GM23338 (cell line): ENCODE measurements around the gene ATP9B. TPM values are rescaled to one million over a fixed set of nuclear protein-coding genes. Genes with fewer than 3 reads are reported as not detected.

Experiments used
- ATAC-seq: fragments of 200-7000 bp; cut with Tn5 transposase; 3 replicates; pipeline ENCODE4 v1.9.1; 2020
- DNase-seq: peaks from one replicate; pipeline ENCODE4 v3.0.0-alpha.2; 2015; ENCODE audit warnings: low spot score
- H2AFZ ChIP-seq: fragments of 200-600 bp; sonication (generic); 2 replicates; pipeline ENCODE4 v1.8.0; 2016; ENCODE audit warnings: antibody characterized with exemption, mild to moderate bottlenecking, moderate library complexity
- H3F3A ChIP-seq: fragments of 200-600 bp; sonication (generic); replicated peaks from 2 replicates; pipeline ENCODE4 v1.8.0; 2017; ENCODE audit warnings: antibody characterized with exemption, mixed run types, low read depth
- H3K27ac ChIP-seq: fragments of 200-600 bp; sonication (generic); 2 replicates; pipeline ENCODE4 v1.6.1; 2016; ENCODE audit warnings: low read depth
- H3K27me3 ChIP-seq: fragments of 200-600 bp; sonication (generic); 2 replicates; pipeline ENCODE4 v1.8.0; 2016; ENCODE audit warnings: mild to moderate bottlenecking, mixed run types, moderate library complexity; ENCODE audit not compliant: insufficient read depth
- H3K36me3 ChIP-seq: fragments of 200-600 bp; sonication (generic); 2 replicates; pipeline ENCODE4 v1.8.0; 2016; ENCODE audit warnings: mild to moderate bottlenecking; ENCODE audit not compliant: insufficient read depth
- H3K4me1 ChIP-seq: fragments of 200-600 bp; sonication (generic); 2 replicates; pipeline ENCODE4 v1.8.0; 2016; ENCODE audit warnings: mild to moderate bottlenecking, moderate library complexity; ENCODE audit not compliant: insufficient read depth
- H3K4me2 ChIP-seq: fragments of 200-600 bp; sonication (generic); 2 replicates; pipeline ENCODE4 v1.7.1; 2017; ENCODE audit warnings: mixed run types
- H3K4me3 ChIP-seq: fragments of 200-600 bp; sonication (generic); 2 replicates; pipeline ENCODE4 v1.6.1; 2016; ENCODE audit warnings: mixed run types
- H3K79me2 ChIP-seq: fragments of 200-600 bp; sonication (generic); replicated peaks from 2 replicates; pipeline ENCODE4 v1.8.0; 2017; ENCODE audit warnings: mild to moderate bottlenecking; ENCODE audit not compliant: insufficient read depth
- H3K9me2 ChIP-seq: fragments of 200-600 bp; sonication (generic); 2 replicates; pipeline ENCODE4 v1.8.0; 2017; ENCODE audit not compliant: insufficient read depth
- H4K20me1 ChIP-seq: fragments of 200-600 bp; sonication (generic); replicated peaks from 2 replicates; pipeline ENCODE4 v1.8.0; 2017; ENCODE audit warnings: mild to moderate bottlenecking; ENCODE audit not compliant: insufficient read depth
- H3K27ac Mint-ChIP-seq: 2 replicates; pipeline ENCODE4 v1.8.0; 2020; ENCODE audit warnings: inconsistent platforms, mild to moderate bottlenecking, moderate library complexity, mixed read lengths
- H3K27me3 Mint-ChIP-seq: 3 replicates; pipeline ENCODE4 v1.8.0; 2022; ENCODE audit warnings: low read depth, mild to moderate bottlenecking, moderate library complexity, mixed read lengths, inconsistent platforms; ENCODE audit not compliant: insufficient read depth, poor library complexity
- H3K36me3 Mint-ChIP-seq: 3 replicates; pipeline ENCODE4 v1.8.0; 2021; ENCODE audit warnings: low read depth, mild to moderate bottlenecking, inconsistent platforms, moderate library complexity, mixed read lengths
- H3K4me1 Mint-ChIP-seq: 3 replicates; pipeline ENCODE4 v1.8.0; 2020; ENCODE audit warnings: mild to moderate bottlenecking, inconsistent platforms, mixed read lengths
- H3K4me3 Mint-ChIP-seq: 3 replicates; pipeline ENCODE4 v1.8.0; 2021; ENCODE audit warnings: moderate library complexity, mild to moderate bottlenecking, inconsistent platforms, mixed read lengths
- H3K9me3 Mint-ChIP-seq: 3 replicates; pipeline ENCODE4 v1.8.0; 2020; ENCODE audit warnings: moderate library complexity, mild to moderate bottlenecking, inconsistent platforms, mixed read lengths
- CTCF ChIP-seq, 2 experiments: fragments of 200-600 bp in 1 of 2; sonication (generic) in 1 of 2; conservative IDR thresholded peaks; 2 replicates each; pipeline versions ENCODE4 v1.5.1 to v1.6.1; 2016 to 2017; ENCODE audit warnings: antibody characterized with exemption in 2 of 2, low read depth in 2 of 2, mild to moderate bottlenecking in 2 of 2, moderate library complexity in 1 of 2
- POLR2AphosphoS5 ChIP-seq: IDR thresholded peaks from 2 replicates; pipeline ENCODE4 v1.6.1; 2016; ENCODE audit warnings: antibody characterized with exemption, low read depth
- ZNF331 ChIP-seq: fragments of 250-450 bp; sonication (Bioruptor Pico); IDR thresholded peaks from 2 replicates; pipeline ENCODE4 v1.5.0; 2020; ENCODE audit warnings: low read depth, mild to moderate bottlenecking, moderate library complexity
- ZNF462 ChIP-seq: fragments of 250-450 bp; sonication (Bioruptor Pico); IDR thresholded peaks from 2 replicates; pipeline ENCODE4 v1.5.0; 2020; ENCODE audit warnings: mild to moderate bottlenecking, moderate library complexity
- polyA plus RNA-seq: library from polyadenylated mRNA; unstranded; fragments of >200 nt; fragmentation: Nextera tagmentation; extraction: Ambion mirVana; gene quantifications from 2 replicates; pipeline ENCODE4 v1.2.1, GENCODE V29; 2016
- total RNA-seq: library from RNA; depleted of rRNA; stranded (reverse); fragments of >200 nt; shearing (Covaris generic); gene quantifications from 2 replicates; pipeline ENCODE4 v1.2.3, GENCODE V29; 2014

Gene ATP9B
- total and polyA plus RNA-seq, 2 experiments from 2014 or later, result 14.2 to 25.6 TPM

GRCh38 chr18:79380816-79381806, 311.9 kb downstream of the ATP9B start:
- Mint-ChIP-seq H3K27me3 (peaks cover 11% of the 10 kb centered on the region), H3K36me3 (no peaks in the 10 kb centered on the region), H3K4me3 (no peak overlapping the region), H3K4me1 (peaks cover 16% of the 10 kb centered on the region; the same call in 2 of the 3 replicates), H3K27ac (no peak overlapping the region), H3K9me3 (no peaks in the 10 kb centered on the region)
- no peak overlapping the region for H3K27ac ChIP-seq
- no peaks in the 10 kb centered on the region for H3K9me2 ChIP-seq
- no peak overlapping the region for H3K4me2 ChIP-seq
- TF ChIP-seq CTCF (conservative IDR thresholded peaks at IDR 0.05; ENCODE audit: low read depth in 2 of 2), result peak; percentile 85 to 94
- TF ChIP-seq ZNF331 (CRISPR knock-in tag), result no peak
- H4K20me1 ChIP-seq, result no peaks in the 10 kb centered on the region
- H2AFZ ChIP-seq, result no peak overlapping the region
- H3K27me3 ChIP-seq, result no peaks in the 10 kb centered on the region
- no peaks in the 10 kb centered on the region for H3K79me2 ChIP-seq
- ATAC-seq (peak; percentile 63), DNase-seq (peak; percentile 89)
- H3K4me3 ChIP-seq, result no peak overlapping the region
- H3K4me1 ChIP-seq, result no peaks in the 10 kb centered on the region
- 0 out of 2 replicates have a peak, but pooled peaks cover 5% of the 10 kb centered on the region for H3F3A ChIP-seq
- no peaks in the 10 kb centered on the region for H3K36me3 ChIP-seq

- Histone ChIP-seq H3K27ac (no peak overlapping the region), H3K9me2 (no peaks in the 10 kb centered on the region), H3K27me3 (no peaks in the 10 kb centered on the region), H4K20me1 (no peaks in the 10 kb centered on the region), H3F3A (0 out of 2 replicates have a peak, but pooled peaks cover 5% of the 10 kb centered on the region), H3K4me1 (no peaks in the 10 kb centered on the region), H3K79me2 (no peaks in the 10 kb centered on the region), H3K4me3 (no peak overlapping the region), H3K36me3 (no peaks in the 10 kb centered on the region), H3K4me2 (no peak overlapping the region), H2AFZ (no peak overlapping the region)
- H3K27me3 Mint-ChIP-seq, result peaks cover 11% of the 10 kb centered on the region
- no peaks in the 10 kb centered on the region for H3K36me3 Mint-ChIP-seq
- peaks cover 16% of the 10 kb centered on the region; the same call in 2 of the 3 replicates for H3K4me1 Mint-ChIP-seq
- no peak for DNase-seq
- H3K4me3 Mint-ChIP-seq, result no peak overlapping the region
- ATAC-seq, result no peak
- no peaks in the 10 kb centered on the region for H3K9me3 Mint-ChIP-seq
- H3K27ac Mint-ChIP-seq, result no peak overlapping the region
- no peak for TF ChIP-seq POLR2AphosphoS5
- no peak for TF ChIP-seq ZNF462 (CRISPR knock-in tag)
- no peak for TF ChIP-seq CTCF (conservative IDR thresholded peaks at IDR 0.05; ENCODE audit: low read depth in 2 of 2)
Observed at GRCh38 chr18:79381811-79382311, 312.7 kb downstream of the ATP9B start.
